Psoas muscle (tissue), 8 donors: ENCODE data around the gene NFE2L2. TPM values are rescaled to one million over a fixed set of nuclear protein-coding genes. Genes with fewer than 3 reads are reported as not detected.

ENCODE experiments used
- ATAC-seq, 4 donors: fragments of 200-7000 bp; cut with Tn5 transposase; one replicate each; pipeline ENCODE4 v1.9.1; 2020; ENCODE audit warnings: moderate library complexity in 3 of 4, mild to moderate bottlenecking in 2 of 4
- DNase-seq, 2 donors: peaks; one replicate each; pipeline ENCODE4 v3.0.0-alpha.2; 2020
- H3K27ac ChIP-seq: fragments of 200-600 bp; one replicate; pipeline ENCODE4 v1.8.0; 2022
- H3K27me3 ChIP-seq, 3 donors: fragments of 200-600 bp in 1 of 3; one replicate each; pipeline versions ENCODE4 v1.6.1 to v1.8.0; 2013 to 2022; ENCODE audit warnings: low read length in 2 of 3, mild to moderate bottlenecking in 2 of 3, moderate library complexity in 1 of 3; ENCODE audit not compliant: insufficient read depth in 3 of 3
- H3K36me3 ChIP-seq, 2 donors: fragments of 200-600 bp in 1 of 2; one replicate each; pipeline versions ENCODE4 v1.6.1 to v1.8.0; 2013 to 2022; ENCODE audit warnings: low read depth in 1 of 2, mild to moderate bottlenecking in 1 of 2, moderate library complexity in 1 of 2; ENCODE audit not compliant: insufficient read depth in 1 of 2
- H3K4me1 ChIP-seq: fragments of 200-600 bp; one replicate; pipeline ENCODE4 v1.8.0; 2022
- H3K4me3 ChIP-seq: fragments of 200-600 bp; one replicate; pipeline ENCODE4 v1.8.0; 2022; ENCODE audit warnings: mild to moderate bottlenecking
- H3K9me3 ChIP-seq: fragments of 200-600 bp; one replicate; pipeline ENCODE4 v1.8.0; 2022
- WGBS, 3 donors: extraction: QIAGEN DNeasy Blood & Tissue Kit; methylation state at CpG; one replicate each; pipeline versions ENCODE4 v1.1.6 to v1.1.7; 2013; 5-methylcytosine and 5-hydroxymethylcytosine counted together
- intact Hi-C, 2 donors: fragments of 100-400 bp; cut with DNase I; formaldehyde crosslinking; loops; one replicate each; pipeline versions ENCODE4 v1.11.0 to v1.14.2; 2022
- polyA plus RNA-seq, 3 donors: library from polyadenylated mRNA; stranded (reverse); fragments of 200-250 nt; gene quantifications; one replicate each; pipeline ENCODE4 v1.2.3, GENCODE V29; 2013
- total RNA-seq, 4 donors: library from RNA; stranded (reverse); fragmentation: NEBNext Ultra II Directional in 2 of 4; extraction: Animal tissue kit (Norgen Biotek cat#: 25700) in 2 of 4; gene quantifications; one replicate each; pipeline versions ENCODE4 v1.2.1 to v1.2.4, GENCODE V29; 2021 to 2023
- TF ChIP-seq, protein P1 (sequence below): fragments of 200-600 bp; IDR thresholded peaks from one replicate; pipeline ENCODE4 v1.8.0; 2022; ENCODE audit warnings: antibody characterized with exemption
- donor health status: healthy with polysubstance abuse.
- donor health status: DM: no; HTN: no; CAD: no; lungs with moderate emphysema.
- donor health status: Bipolar disorder and iron deficiency.
- donor health status: healthy.
- donor health status: DM: yes; HTN: yes; CAD: no.
- donor health status: DM: no; HTN: no; CAD: no.
- donor health status: DM: no; HTN: no; CAD: no.
- donor health status: DM: yes; HTN: yes; CAD: no.

NFE2L2 gene
- total and polyA plus RNA-seq, 7 donors, result 42.4 to 127 (median 56.6) TPM

DNA sequence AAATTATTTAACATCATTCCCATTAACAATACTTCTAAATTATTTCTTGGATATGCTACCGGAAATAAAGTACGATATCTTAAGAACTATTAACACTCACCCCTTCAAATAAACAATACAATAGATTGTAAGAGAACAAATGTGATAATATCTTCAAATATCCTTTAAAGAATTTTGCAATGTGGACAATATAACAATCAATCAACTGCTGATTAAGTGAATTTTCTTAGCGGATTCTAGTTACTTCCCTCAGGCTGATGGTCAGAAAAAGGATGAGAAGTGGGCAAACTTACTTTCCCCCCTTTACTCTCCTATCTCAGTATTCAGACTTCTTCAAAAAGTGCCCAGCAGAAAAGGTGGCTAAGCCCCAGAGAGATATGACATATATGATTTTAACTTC is 10.8 kb downstream of the NFE2L2 start:
- ATAC-seq (no peak), DNase-seq (no peak)
- 79 to 87% (median 87%) methylated on average over 3 of the region's 3 CpGs for WGBS, 3 donors
- Histone ChIP-seq H3K36me3 (peaks cover 0 to 6% of the 10 kb centered on the region in 2 donors), H3K27ac (peak overlapping the region; percentile 87), H3K4me1 (peaks cover 92% of the 10 kb centered on the region), H3K27me3 (no peaks in the 10 kb centered on the region), H3K4me3 (no peak overlapping the region), H3K9me3 (no peaks in the 10 kb centered on the region)
- intact Hi-C loops, result no loop called here
- TF ChIP-seq, protein P1, sequence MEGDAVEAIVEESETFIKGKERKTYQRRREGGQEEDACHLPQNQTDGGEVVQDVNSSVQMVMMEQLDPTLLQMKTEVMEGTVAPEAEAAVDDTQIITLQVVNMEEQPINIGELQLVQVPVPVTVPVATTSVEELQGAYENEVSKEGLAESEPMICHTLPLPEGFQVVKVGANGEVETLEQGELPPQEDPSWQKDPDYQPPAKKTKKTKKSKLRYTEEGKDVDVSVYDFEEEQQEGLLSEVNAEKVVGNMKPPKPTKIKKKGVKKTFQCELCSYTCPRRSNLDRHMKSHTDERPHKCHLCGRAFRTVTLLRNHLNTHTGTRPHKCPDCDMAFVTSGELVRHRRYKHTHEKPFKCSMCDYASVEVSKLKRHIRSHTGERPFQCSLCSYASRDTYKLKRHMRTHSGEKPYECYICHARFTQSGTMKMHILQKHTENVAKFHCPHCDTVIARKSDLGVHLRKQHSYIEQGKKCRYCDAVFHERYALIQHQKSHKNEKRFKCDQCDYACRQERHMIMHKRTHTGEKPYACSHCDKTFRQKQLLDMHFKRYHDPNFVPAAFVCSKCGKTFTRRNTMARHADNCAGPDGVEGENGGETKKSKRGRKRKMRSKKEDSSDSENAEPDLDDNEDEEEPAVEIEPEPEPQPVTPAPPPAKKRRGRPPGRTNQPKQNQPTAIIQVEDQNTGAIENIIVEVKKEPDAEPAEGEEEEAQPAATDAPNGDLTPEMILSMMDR, result no peak

GRCh38 chr2:177252808-177253531 is 11.6 kb downstream of the NFE2L2 start:
- ATAC-seq (no peak), DNase-seq (no peak)
- TF ChIP-seq, protein P1, result no peak
- peaks cover 99% of the 10 kb centered on the region for H3K4me1 ChIP-seq
- H3K27me3 ChIP-seq, result no peaks in the 10 kb centered on the region
- H3K9me3 ChIP-seq, result no peaks in the 10 kb centered on the region
- WGBS, 3 donors, result 62 to 75% (median 68%) methylated on average over 5 of the region's 5 CpGs
- H3K4me3 ChIP-seq, result peak overlapping the region; percentile 47
- H3K27ac ChIP-seq, result peak overlapping the region; percentile 87
- intact Hi-C loops, result no loop called here
- H3K36me3 ChIP-seq, result peaks cover 0 to 6% of the 10 kb centered on the region in 2 donors

- H3K4me3 ChIP-seq, result peak overlapping the region; percentile 47
- H3K36me3 ChIP-seq, result peaks cover 0 to 6% of the 10 kb centered on the region in 2 donors
- H3K27me3 ChIP-seq, result no peaks in the 10 kb centered on the region
- no peaks in the 10 kb centered on the region for H3K9me3 ChIP-seq
- TF ChIP-seq, protein P1, result no peak
- WGBS, 3 donors, result 63 to 72% (median 71%) methylated on average over 3 of the region's 3 CpGs
- ATAC-seq (peak in 3 of 4 donors; percentile 2 to 25 (median 11)), DNase-seq (no peak)
- H3K4me1 ChIP-seq, result peaks cover 97% of the 10 kb centered on the region
- intact Hi-C loops, result no loop called here
- peak overlapping the region; percentile 87 for H3K27ac ChIP-seq
These were observed 13.4 kb downstream of the NFE2L2 start for GRCh38 chr2:177251165-177251542.

GRCh38 chr2:177250461-177250860 is 14.1 kb downstream of the NFE2L2 start:
- WGBS, 3 donors, result 62 to 77% (median 62%) methylated on average over 5 of the region's 5 CpGs
- no peaks in the 10 kb centered on the region for H3K27me3 ChIP-seq
- DNase-seq (no peak), ATAC-seq (peak in 3 of 4 donors; percentile 2 to 6 (median 3))
- H3K9me3 ChIP-seq, result no peaks in the 10 kb centered on the region
- TF ChIP-seq, protein P1, result no peak
- intact Hi-C loops, result no loop called here
- peaks cover 97% of the 10 kb centered on the region for H3K4me1 ChIP-seq
- H3K4me3 ChIP-seq, result no peak overlapping the region
- peak overlapping the region; percentile 87 for H3K27ac ChIP-seq
- peaks cover 0 to 6% of the 10 kb centered on the region in 2 donors for H3K36me3 ChIP-seq
